Peyer's patch (tissue), 4 donors: ENCODE data around the gene RUNDC3A.

Source experiments
- POLR2A ChIP-seq, 2 donors: fragments of 450-650 bp; IDR thresholded peaks; one replicate each; pipeline ENCODE4 v1.5.1; 2017; ENCODE audit warnings: antibody characterized with exemption in 2 of 2, mild to moderate bottlenecking in 2 of 2, moderate library complexity in 2 of 2
- TF ChIP-seq, protein P1 (sequence below), 6 experiments: fragments of 450-650 bp in 4 of 6; fragments of 200-600 bp in 2 of 6; sonication (generic) in 1 of 6; IDR thresholded peaks; one replicate each; pipeline ENCODE4 v1.5.1; 2017 to 2019; ENCODE audit warnings: antibody characterized with exemption in 6 of 6, mild to moderate bottlenecking in 3 of 6, moderate library complexity in 1 of 6

- TF ChIP-seq, protein P1, sequence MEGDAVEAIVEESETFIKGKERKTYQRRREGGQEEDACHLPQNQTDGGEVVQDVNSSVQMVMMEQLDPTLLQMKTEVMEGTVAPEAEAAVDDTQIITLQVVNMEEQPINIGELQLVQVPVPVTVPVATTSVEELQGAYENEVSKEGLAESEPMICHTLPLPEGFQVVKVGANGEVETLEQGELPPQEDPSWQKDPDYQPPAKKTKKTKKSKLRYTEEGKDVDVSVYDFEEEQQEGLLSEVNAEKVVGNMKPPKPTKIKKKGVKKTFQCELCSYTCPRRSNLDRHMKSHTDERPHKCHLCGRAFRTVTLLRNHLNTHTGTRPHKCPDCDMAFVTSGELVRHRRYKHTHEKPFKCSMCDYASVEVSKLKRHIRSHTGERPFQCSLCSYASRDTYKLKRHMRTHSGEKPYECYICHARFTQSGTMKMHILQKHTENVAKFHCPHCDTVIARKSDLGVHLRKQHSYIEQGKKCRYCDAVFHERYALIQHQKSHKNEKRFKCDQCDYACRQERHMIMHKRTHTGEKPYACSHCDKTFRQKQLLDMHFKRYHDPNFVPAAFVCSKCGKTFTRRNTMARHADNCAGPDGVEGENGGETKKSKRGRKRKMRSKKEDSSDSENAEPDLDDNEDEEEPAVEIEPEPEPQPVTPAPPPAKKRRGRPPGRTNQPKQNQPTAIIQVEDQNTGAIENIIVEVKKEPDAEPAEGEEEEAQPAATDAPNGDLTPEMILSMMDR (IDR thresholded peaks at IDR 0.05), result no peak
- TF ChIP-seq POLR2A (IDR thresholded peaks at IDR 0.05), result no peak
These were observed 54.7 kb downstream of the RUNDC3A start for GRCh38 chr17:44362949-44363612.
